Cerebellar cortex (tissue), 1 donor: ENCODE data around the gene MLH1.
"Not testable (repeated sequence)": the region's sequence is repeated elsewhere in the genome, so short reads cannot be mapped to it uniquely, and the experiment has no call there.

Source experiments
- DNase-seq: peaks from one replicate; pipeline ENCODE4 v3.0.0-alpha.2; 2015; ENCODE audit warnings: low spot score

Gene MLH1

GRCh38 chr3:37039161-37039846 lies 46.0 kb downstream of the MLH1 start:
- DNase-seq, result no peak

- no peak for DNase-seq
Measured at GRCh38 chr3:37040231-37040630, 46.9 kb downstream of the MLH1 start.

GRCh38 chr3:37041546-37042195 lies 48.4 kb downstream of the MLH1 start:
- no peak for DNase-seq

- not testable (repeated sequence) for DNase-seq
Measured at GRCh38 chr3:37042712-37043111, 49.4 kb downstream of the MLH1 start.

- no peak for DNase-seq
Measured at GRCh38 chr3:37050282-37050681, 57.0 kb downstream of the MLH1 start.

- no peak for DNase-seq
Measured at GRCh38 chr3:37052860-37053259, 59.5 kb downstream of the MLH1 start.

- no peak for DNase-seq
Measured at GRCh38 chr3:37053337-37053736, 60.0 kb downstream of the MLH1 start.

GRCh38 chr3:37053753-37054152 lies 60.4 kb downstream of the MLH1 start:
- no peak for DNase-seq

GRCh38 chr3:37054370-37054769 lies 61.1 kb downstream of the MLH1 start:
- DNase-seq, result no peak

- DNase-seq, result not testable (repeated sequence)
Measured at GRCh38 chr3:37055077-37055476, 61.8 kb downstream of the MLH1 start.

GRCh38 chr3:37056826-37057225 lies 63.5 kb downstream of the MLH1 start:
- DNase-seq, result no peak

GRCh38 chr3:37058117-37058516 lies 64.8 kb downstream of the MLH1 start:
- DNase-seq, result no peak

- DNase-seq, result no peak
Measured at GRCh38 chr3:37064747-37065146, 71.4 kb downstream of the MLH1 start.

- no peak for DNase-seq
Measured at GRCh38 chr3:37067577-37067976, 74.3 kb downstream of the MLH1 start.

GRCh38 chr3:37068031-37068430 lies 74.7 kb downstream of the MLH1 start:
- no peak for DNase-seq

GRCh38 chr3:37071921-37072320 lies 78.6 kb downstream of the MLH1 start:
- DNase-seq, result no peak

GRCh38 chr3:37072892-37073291 lies 79.6 kb downstream of the MLH1 start:
- no peak for DNase-seq

- no peak for DNase-seq
Measured at GRCh38 chr3:37074178-37074577, 80.9 kb downstream of the MLH1 start.

GRCh38 chr3:37075955-37076354 lies 82.6 kb downstream of the MLH1 start:
- no peak for DNase-seq

GRCh38 chr3:37082317-37082716 lies 89.0 kb downstream of the MLH1 start:
- no peak for DNase-seq

GRCh38 chr3:37086918-37087317 lies 93.6 kb downstream of the MLH1 start:
- no peak for DNase-seq

GRCh38 chr3:37087870-37088269 lies 94.6 kb downstream of the MLH1 start:
- no peak for DNase-seq

GRCh38 chr3:37092484-37092883 lies 99.2 kb downstream of the MLH1 start:
- no peak for DNase-seq

- no peak for DNase-seq
Measured at GRCh38 chr3:37093481-37093880, 100.2 kb downstream of the MLH1 start.
